Activated T-cell treated with anti-CD3 and anti-CD28 coated beads, Interleukin-2, amount 50 U/mL, for 24 hours (primary cell): ENCODE measurements around the gene C19orf85.
A peak's percentile ranks its signal among the peaks of the same experiment; 100 is the strongest.

Experiments
- DNase-seq: peaks from one replicate; pipeline ENCODE4 v3.0.0-alpha.2; 2020
- H3K27ac Mint-ChIP-seq: 2 replicates; pipeline ENCODE4 v1.8.0; 2020; ENCODE audit warnings: mild to moderate bottlenecking, mixed read lengths
- H3K27me3 Mint-ChIP-seq: 2 replicates; pipeline ENCODE4 v1.8.0; 2020; ENCODE audit warnings: mixed read lengths
- H3K36me3 Mint-ChIP-seq: 2 replicates; pipeline ENCODE4 v1.8.0; 2020; ENCODE audit warnings: low read depth, mixed read lengths
- H3K4me1 Mint-ChIP-seq: 2 replicates; pipeline ENCODE4 v1.8.0; 2020; ENCODE audit warnings: low read depth, mixed read lengths
- H3K4me3 Mint-ChIP-seq: 2 replicates; pipeline ENCODE4 v1.8.0; 2020; ENCODE audit warnings: mild to moderate bottlenecking, moderate library complexity, mixed read lengths
- H3K9me3 Mint-ChIP-seq: 2 replicates; pipeline ENCODE4 v1.8.0; 2020; ENCODE audit warnings: mixed read lengths

C19orf85 gene

GRCh38 chr19:55461259-55461973, 3.1 kb downstream of the C19orf85 start, which contains the start of gene ISOC2:
Gene ISOC2 (minus strand): TSS chr19:55461642. CDS start chr19:55456486, 5,156 bp downstream.
- H3K9me3 Mint-ChIP-seq, result no peaks in the 10 kb centered on the region
- H3K4me1 Mint-ChIP-seq, result peaks cover 22% of the 10 kb centered on the region
- DNase-seq, result peak; percentile 100
- H3K4me3 Mint-ChIP-seq, result peak within 1 kb of the TSS; percentile 83
- no peaks in the 10 kb centered on the region for H3K27me3 Mint-ChIP-seq
- H3K27ac Mint-ChIP-seq, result peak within 1 kb of the TSS; percentile 92
- peaks cover 2% of the 10 kb centered on the region for H3K36me3 Mint-ChIP-seq

GRCh38 chr19:55460670-55461258, 3.8 kb downstream of the C19orf85 start:
- no peaks in the 10 kb centered on the region for H3K27me3 Mint-ChIP-seq
- H3K36me3 Mint-ChIP-seq, result peaks cover 5% of the 10 kb centered on the region
- peak overlapping the region; percentile 92 for H3K27ac Mint-ChIP-seq
- DNase-seq, result peak; percentile 63
- H3K9me3 Mint-ChIP-seq, result no peaks in the 10 kb centered on the region
- peaks cover 22% of the 10 kb centered on the region for H3K4me1 Mint-ChIP-seq
- H3K4me3 Mint-ChIP-seq, result peak overlapping the region; percentile 83

- Mint-ChIP-seq H3K4me1 (peaks cover 22% of the 10 kb centered on the region), H3K36me3 (peaks cover 12% of the 10 kb centered on the region), H3K4me3 (peak overlapping the region; percentile 83), H3K27me3 (no peaks in the 10 kb centered on the region), H3K27ac (peak overlapping the region; percentile 92), H3K9me3 (no peaks in the 10 kb centered on the region)
- no peak for DNase-seq
Measured at GRCh38 chr19:55459950-55460657, 4.4 kb downstream of the C19orf85 start.

GRCh38 chr19:55459551-55459949, 5.0 kb downstream of the C19orf85 start:
- Mint-ChIP-seq H3K27ac (no peak overlapping the region), H3K9me3 (no peaks in the 10 kb centered on the region), H3K27me3 (no peaks in the 10 kb centered on the region), H3K36me3 (peaks cover 15% of the 10 kb centered on the region), H3K4me3 (no peak overlapping the region), H3K4me1 (peaks cover 22% of the 10 kb centered on the region)
- DNase-seq, result no peak

GRCh38 chr19:55457683-55458457, 6.7 kb downstream of the C19orf85 start:
- Mint-ChIP-seq H3K27ac (no peak overlapping the region), H3K36me3 (peaks cover 25% of the 10 kb centered on the region), H3K4me3 (no peak overlapping the region), H3K4me1 (peaks cover 26% of the 10 kb centered on the region), H3K27me3 (peaks cover 12% of the 10 kb centered on the region), H3K9me3 (no peaks in the 10 kb centered on the region)
- DNase-seq, result no peak

GRCh38 chr19:55456347-55456746, 8.2 kb downstream of the C19orf85 start:
- Mint-ChIP-seq H3K36me3 (peaks cover 25% of the 10 kb centered on the region), H3K27me3 (peaks cover 20% of the 10 kb centered on the region), H3K4me3 (no peak overlapping the region), H3K9me3 (no peaks in the 10 kb centered on the region), H3K4me1 (peaks cover 22% of the 10 kb centered on the region), H3K27ac (no peak overlapping the region)
- DNase-seq, result no peak

- H3K9me3 Mint-ChIP-seq, result no peaks in the 10 kb centered on the region
- H3K4me3 Mint-ChIP-seq, result no peak overlapping the region
- H3K27me3 Mint-ChIP-seq, result peaks cover 24% of the 10 kb centered on the region
- no peak overlapping the region for H3K27ac Mint-ChIP-seq
- DNase-seq, result no peak
- peaks cover 18% of the 10 kb centered on the region for H3K4me1 Mint-ChIP-seq
- H3K36me3 Mint-ChIP-seq, result peaks cover 25% of the 10 kb centered on the region
Measured at GRCh38 chr19:55455576-55456235, 8.8 kb downstream of the C19orf85 start.

- peaks cover 27% of the 10 kb centered on the region for H3K27me3 Mint-ChIP-seq
- DNase-seq, result peak; percentile 61
- H3K27ac Mint-ChIP-seq, result no peak overlapping the region
- H3K36me3 Mint-ChIP-seq, result peaks cover 25% of the 10 kb centered on the region
- no peaks in the 10 kb centered on the region for H3K9me3 Mint-ChIP-seq
- no peak overlapping the region for H3K4me3 Mint-ChIP-seq
- peaks cover 10% of the 10 kb centered on the region for H3K4me1 Mint-ChIP-seq
Measured at GRCh38 chr19:55454787-55455243, 9.7 kb downstream of the C19orf85 start.

- Mint-ChIP-seq H3K4me1 (peaks cover 10% of the 10 kb centered on the region), H3K9me3 (no peaks in the 10 kb centered on the region), H3K36me3 (peaks cover 25% of the 10 kb centered on the region), H3K4me3 (no peak overlapping the region), H3K27ac (no peak overlapping the region), H3K27me3 (peaks cover 27% of the 10 kb centered on the region)
- DNase-seq, result no peak
Measured at GRCh38 chr19:55453511-55454260, 10.9 kb downstream of the C19orf85 start.

GRCh38 chr19:55452749-55453346, 11.7 kb downstream of the C19orf85 start:
- peak; percentile 58 for DNase-seq
- Mint-ChIP-seq H3K36me3 (peaks cover 25% of the 10 kb centered on the region), H3K4me1 (peaks cover 10% of the 10 kb centered on the region), H3K27ac (no peak overlapping the region), H3K4me3 (peak overlapping the region; percentile 20), H3K27me3 (peaks cover 27% of the 10 kb centered on the region), H3K9me3 (no peaks in the 10 kb centered on the region)

- H3K27ac Mint-ChIP-seq, result no peak overlapping the region
- peaks cover 25% of the 10 kb centered on the region for H3K36me3 Mint-ChIP-seq
- H3K4me3 Mint-ChIP-seq, result peak overlapping the region; percentile 3
- H3K9me3 Mint-ChIP-seq, result no peaks in the 10 kb centered on the region
- peaks cover 27% of the 10 kb centered on the region for H3K27me3 Mint-ChIP-seq
- no peak for DNase-seq
- peaks cover 10% of the 10 kb centered on the region for H3K4me1 Mint-ChIP-seq
Measured at GRCh38 chr19:55451965-55452748, 12.4 kb downstream of the C19orf85 start.

- no peak for DNase-seq
- Mint-ChIP-seq H3K4me1 (peaks cover 10% of the 10 kb centered on the region), H3K27ac (no peak overlapping the region)
Measured at GRCh38 chr19:55451163-55451964, 13.2 kb downstream of the C19orf85 start.

More at GRCh38 chr19:55451163-55451964, 13.2 kb downstream of the C19orf85 start:
- H3K9me3 Mint-ChIP-seq, result no peaks in the 10 kb centered on the region
- H3K36me3 Mint-ChIP-seq, result peaks cover 23% of the 10 kb centered on the region
- peaks cover 28% of the 10 kb centered on the region for H3K27me3 Mint-ChIP-seq
- H3K4me3 Mint-ChIP-seq, result peak overlapping the region; percentile 57
